ENCODE data around the gene NRXN3. TPM values are rescaled to one million over a fixed set of nuclear protein-coding genes. Genes with fewer than 3 reads are reported as not detected.
"Not testable (repeated sequence)": the region's sequence is repeated elsewhere in the genome, so short reads cannot be mapped to it uniquely, and the experiment has no call there.

The NRXN3 gene
- total and polyA plus RNA-seq, 2 of the 4 experiments (the other 2 are of a cell fraction): 4.8 to 25.1 TPM

DNA sequence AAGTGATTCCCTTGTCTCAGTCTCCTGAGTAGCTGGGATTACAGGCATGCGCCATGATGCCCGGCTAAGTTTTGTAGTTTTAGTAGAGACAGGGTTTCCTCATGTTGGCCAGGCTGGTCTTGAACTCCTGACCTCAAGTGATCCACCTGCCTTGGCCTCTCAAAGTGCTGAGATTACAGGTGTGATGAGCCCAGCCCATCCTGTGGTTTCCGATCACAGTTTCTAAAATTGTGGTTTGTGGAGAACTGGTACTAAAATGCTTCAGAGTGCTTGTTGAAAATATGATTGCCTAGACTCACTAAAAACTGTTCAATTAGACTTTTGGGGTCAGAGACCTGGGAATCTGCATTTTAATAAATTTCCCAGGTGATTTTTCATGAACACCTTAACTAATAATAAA lies 267.3 kb downstream of the NRXN3 start:
- H3K4ac ChIP-seq (ENCODE audit: low read depth, low read length); H3K4me2 ChIP-seq (ENCODE audit: low read depth, low read length); BruUV-seq (replicated peaks); ATAC-seq (ENCODE audit: low read depth); H4K5ac ChIP-seq (ENCODE audit: low read depth, low read length); dilution Hi-C loops (cut with HindIII; ENCODE audit: low sequenced_read_pairs, unreplicated experiment); H3K14ac ChIP-seq (replicated peaks; ENCODE audit: low read depth, low read length); H3K36me3 ChIP-seq (ENCODE audit: control insufficient read depth, insufficient read depth, low read length); H2BK120ac ChIP-seq (ENCODE audit: low read depth, low read length); H3K18ac ChIP-seq (ENCODE audit: low read depth, low read length); DNase-seq; H3K79me1 ChIP-seq (ENCODE audit: low read depth in 1 of 2, low read length in 2 of 2); H3K23ac ChIP-seq (ENCODE audit: low read depth, low read length); H2BK15ac ChIP-seq (ENCODE audit: low read depth, low read length); H2BK5ac ChIP-seq (ENCODE audit: low read depth, low read length, poor library complexity, severe bottlenecking); H4K8ac ChIP-seq (ENCODE audit: low read depth in 2 of 2, low read length in 2 of 2); H2AK9ac ChIP-seq (replicated peaks; ENCODE audit: low read depth, low read length, poor library complexity); CTCF ChIA-PET; intact Hi-C loops (cut with micrococcal nuclease); H2AFZ ChIP-seq (replicated peaks; ENCODE audit: low read length, poor library complexity); in situ Hi-C loops (cut with MboI; ENCODE audit: low sequenced_read_pairs); H3K27me3 ChIP-seq (ENCODE audit: control insufficient read depth, insufficient read depth, low read length); H4K91ac ChIP-seq (ENCODE audit: insufficient read depth, low read depth, low read length); H2BK20ac ChIP-seq (ENCODE audit: low read depth, low read length); H3K9ac ChIP-seq (ENCODE audit: low read depth, low read length); H3K56ac ChIP-seq (ENCODE audit: extremely low read depth, insufficient read depth, low read length); H3K4me3 ChIP-seq (ENCODE audit: insufficient read depth, low read depth, low read length); POLR2A ChIA-PET (ENCODE audit: unreplicated experiment); H3K9me1 ChIP-seq (ENCODE audit: insufficient read depth, low read length); H4K20me1 ChIP-seq (ENCODE audit: insufficient read depth, low read length); H3K27ac ChIP-seq (ENCODE audit: insufficient read depth, low read length); H3K4me1 ChIP-seq (ENCODE audit: control insufficient read depth, insufficient read depth, low read length); H2AK5ac ChIP-seq (ENCODE audit: low read depth, low read length): not testable (repeated sequence)
- H3K9me3 ChIP-seq (ENCODE audit: control insufficient read depth, insufficient read depth, low read length): peaks cover 25% of the 10 kb centered on the region
- no CpG with 5 or more reads among the region's 3 CpGs for WGBS, 2 experiments (ENCODE audit: extremely low coverage in 2 of 2, insufficient read length in 1 of 2)

Measured in IMR-90 (cell line).